Fibroblast of pulmonary artery (primary cell): ENCODE results near the gene VPREB3.

ENCODE experiments used
- DNase-seq: peaks from one replicate; pipeline ENCODE4 v3.0.0-alpha.2; 2010; ENCODE audit warnings: low read depth
- H3K4me3 ChIP-seq: replicated peaks from 2 replicates; pipeline ENCODE4 v1.5.1; 2011; ENCODE audit warnings: low read depth, mild to moderate bottlenecking, control low read depth, low read length, moderate library complexity
- TF ChIP-seq, protein P1 (sequence below): IDR thresholded peaks from 2 replicates; pipeline ENCODE4 v1.5.1; 2011; ENCODE audit warnings: mild to moderate bottlenecking, control low read depth, low read length, inconsistent platforms; ENCODE audit errors: missing control alignments

The VPREB3 gene

GRCh38 chr22:23715806-23716375 lies 38.3 kb downstream of the VPREB3 start:
- peak overlapping the region; percentile 85 for H3K4me3 ChIP-seq
- TF ChIP-seq, protein P1, sequence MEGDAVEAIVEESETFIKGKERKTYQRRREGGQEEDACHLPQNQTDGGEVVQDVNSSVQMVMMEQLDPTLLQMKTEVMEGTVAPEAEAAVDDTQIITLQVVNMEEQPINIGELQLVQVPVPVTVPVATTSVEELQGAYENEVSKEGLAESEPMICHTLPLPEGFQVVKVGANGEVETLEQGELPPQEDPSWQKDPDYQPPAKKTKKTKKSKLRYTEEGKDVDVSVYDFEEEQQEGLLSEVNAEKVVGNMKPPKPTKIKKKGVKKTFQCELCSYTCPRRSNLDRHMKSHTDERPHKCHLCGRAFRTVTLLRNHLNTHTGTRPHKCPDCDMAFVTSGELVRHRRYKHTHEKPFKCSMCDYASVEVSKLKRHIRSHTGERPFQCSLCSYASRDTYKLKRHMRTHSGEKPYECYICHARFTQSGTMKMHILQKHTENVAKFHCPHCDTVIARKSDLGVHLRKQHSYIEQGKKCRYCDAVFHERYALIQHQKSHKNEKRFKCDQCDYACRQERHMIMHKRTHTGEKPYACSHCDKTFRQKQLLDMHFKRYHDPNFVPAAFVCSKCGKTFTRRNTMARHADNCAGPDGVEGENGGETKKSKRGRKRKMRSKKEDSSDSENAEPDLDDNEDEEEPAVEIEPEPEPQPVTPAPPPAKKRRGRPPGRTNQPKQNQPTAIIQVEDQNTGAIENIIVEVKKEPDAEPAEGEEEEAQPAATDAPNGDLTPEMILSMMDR: no peak
- DNase-seq: peak; percentile 9

- TF ChIP-seq, protein P1: no peak
- no peak for DNase-seq
- no peak overlapping the region for H3K4me3 ChIP-seq
These were observed 39.3 kb downstream of the VPREB3 start for GRCh38 chr22:23714596-23715578.

GRCh38 chr22:23713696-23714595 lies 40.3 kb downstream of the VPREB3 start:
- TF ChIP-seq, protein P1: no peak
- H3K4me3 ChIP-seq: no peak overlapping the region
- DNase-seq: no peak

- no peak overlapping the region for H3K4me3 ChIP-seq
- DNase-seq: no peak
These were observed 42.0 kb downstream of the VPREB3 start for GRCh38 chr22:23712256-23712655.

GRCh38 chr22:23709107-23709506 lies 45.1 kb downstream of the VPREB3 start:
- H3K4me3 ChIP-seq: no peak overlapping the region
- DNase-seq: no peak
- TF ChIP-seq, protein P1: no peak

More at GRCh38 chr22:23712256-23712655, 42.0 kb downstream of the VPREB3 start:
- TF ChIP-seq, protein P1: no peak

DNA sequence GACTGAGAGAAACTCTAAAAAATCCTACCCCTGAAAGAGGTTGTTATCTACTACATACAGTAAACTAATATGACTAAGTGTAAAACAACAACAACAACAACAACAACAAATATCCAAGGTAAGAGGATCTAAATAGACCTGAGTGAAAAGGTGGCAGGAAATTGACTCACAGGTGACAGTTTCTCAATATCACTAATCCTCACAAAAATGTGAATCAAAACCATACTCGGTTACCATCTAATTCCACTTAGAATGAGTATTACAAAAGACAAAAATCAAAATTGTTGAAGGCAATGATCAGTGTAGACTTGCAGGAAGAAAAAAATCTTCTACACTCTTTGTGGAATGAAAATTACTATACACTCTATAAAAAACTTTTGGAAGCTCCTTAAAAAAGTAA lies 46.0 kb downstream of the VPREB3 start:
- TF ChIP-seq, protein P1: no peak
- DNase-seq: no peak
- no peak overlapping the region for H3K4me3 ChIP-seq
